CD14-positive monocyte (primary cell): Measurements from ENCODE around the gene UST. TPM values are rescaled to one million over a fixed set of nuclear protein-coding genes. Genes with fewer than 3 reads are reported as not detected.

Source experiments
- DNase-seq, 3 donors: peaks; one replicate each; pipeline ENCODE4 v3.0.0-alpha.2; 2011 to 2022
- H2AFZ ChIP-seq: 2 replicates; pipeline ENCODE4 v1.6.0; 2012; ENCODE audit warnings: mild to moderate bottlenecking, low read depth, low read length, inconsistent platforms; ENCODE audit not compliant: insufficient read depth, poor library complexity, severe bottlenecking
- H3K27ac ChIP-seq, 2 donors: 1 replicate in 1 of 2; 2 replicates in 1 of 2; pipeline ENCODE4 v1.5.1; 2012 to 2013; ENCODE audit warnings: low read length in 2 of 2, control low read depth in 1 of 2, inconsistent platforms in 1 of 2, low read depth in 1 of 2, mild to moderate bottlenecking in 1 of 2
- H3K27me3 ChIP-seq, 2 donors: one replicate each; pipeline versions ENCODE4 v1.6.0 to v1.6.1; 2011 to 2013; ENCODE audit warnings: low read length in 2 of 2; ENCODE audit not compliant: control insufficient read depth in 2 of 2, insufficient read depth in 2 of 2
- H3K36me3 ChIP-seq, 2 donors: replicated peaks in 1 of 2; 1 replicate in 1 of 2; 2 replicates in 1 of 2; pipeline versions ENCODE4 v1.5.1 to v1.6.1; 2012 to 2013; ENCODE audit warnings: low read length in 2 of 2, control low read depth in 1 of 2, inconsistent platforms in 1 of 2, mild to moderate bottlenecking in 1 of 2; ENCODE audit not compliant: insufficient read depth in 2 of 2, control insufficient read depth in 1 of 2
- H3K4me1 ChIP-seq, 2 donors: 1 replicate in 1 of 2; 2 replicates in 1 of 2; pipeline versions ENCODE4 v1.5.1 to v1.6.1; 2012 to 2013; ENCODE audit warnings: low read length in 2 of 2, control low read depth in 1 of 2, inconsistent platforms in 1 of 2, mild to moderate bottlenecking in 1 of 2, moderate library complexity in 1 of 2; ENCODE audit not compliant: insufficient read depth in 2 of 2, control insufficient read depth in 1 of 2
- H3K4me2 ChIP-seq: replicated peaks from 2 replicates; pipeline ENCODE3; 2012; ENCODE audit warnings: low read length, moderate library complexity, mild to moderate bottlenecking; ENCODE audit not compliant: poor library complexity, severe bottlenecking; ENCODE audit errors: extremely low read depth
- H3K4me3 ChIP-seq, 3 experiments: fragments of 200-600 bp in 1 of 3; sonication (generic) in 1 of 3; replicated peaks in 1 of 3; 1 replicate in 2 of 3; 2 replicates in 1 of 3; pipeline ENCODE4 v1.5.1; 2011 to 2013; ENCODE audit warnings: low read length in 3 of 3, mild to moderate bottlenecking in 3 of 3, control low read depth in 2 of 3, low read depth in 2 of 3, inconsistent platforms in 1 of 3, moderate library complexity in 1 of 3
- H3K79me2 ChIP-seq: 2 replicates; pipeline ENCODE4 v1.6.0; 2012; ENCODE audit warnings: mild to moderate bottlenecking, control low read depth, inconsistent platforms, low read length, moderate library complexity; ENCODE audit not compliant: insufficient read depth
- H3K9ac ChIP-seq: 2 replicates; pipeline ENCODE4 v1.6.0; 2017; ENCODE audit warnings: low read length, mild to moderate bottlenecking; ENCODE audit not compliant: insufficient read depth, poor library complexity, severe bottlenecking
- H3K9me3 ChIP-seq, 2 donors: replicated peaks in 1 of 2; 1 replicate in 1 of 2; 2 replicates in 1 of 2; pipeline versions ENCODE4 v1.5.1 to v1.6.1; 2012 to 2013; ENCODE audit warnings: low read length in 2 of 2, control low read depth in 1 of 2; ENCODE audit not compliant: control insufficient read depth in 1 of 2, insufficient read depth in 1 of 2
- H4K20me1 ChIP-seq: 2 replicates; pipeline ENCODE4 v1.6.0; 2012; ENCODE audit warnings: mild to moderate bottlenecking, low read length, control low read depth, moderate library complexity; ENCODE audit not compliant: insufficient read depth
- H3K27ac Mint-ChIP-seq, 7 donors: one replicate each; pipeline ENCODE4 v1.8.0; 2020; ENCODE audit warnings: mild to moderate bottlenecking in 7 of 7, mixed read lengths in 7 of 7, moderate library complexity in 6 of 7, inconsistent platforms in 2 of 7
- H3K27me3 Mint-ChIP-seq, 3 donors: one replicate each; pipeline ENCODE4 v1.8.0; 2021 to 2022; ENCODE audit warnings: low read depth in 3 of 3, mild to moderate bottlenecking in 3 of 3, mixed read lengths in 3 of 3, moderate library complexity in 3 of 3, inconsistent platforms in 1 of 3
- H3K36me3 Mint-ChIP-seq, 2 donors: one replicate each; pipeline ENCODE4 v1.8.0; 2020; ENCODE audit warnings: mixed read lengths in 2 of 2, inconsistent platforms in 1 of 2, mild to moderate bottlenecking in 1 of 2
- H3K4me1 Mint-ChIP-seq: one replicate; pipeline ENCODE4 v1.8.0; 2020; ENCODE audit warnings: mild to moderate bottlenecking, mixed read lengths
- H3K4me3 Mint-ChIP-seq, 2 donors: one replicate each; pipeline ENCODE4 v1.8.0; 2020; ENCODE audit warnings: mild to moderate bottlenecking in 2 of 2, mixed read lengths in 2 of 2, moderate library complexity in 1 of 2
- H3K9me3 Mint-ChIP-seq, 7 donors: one replicate each; pipeline ENCODE4 v1.8.0; 2020 to 2022; ENCODE audit warnings: mixed read lengths in 7 of 7, mild to moderate bottlenecking in 6 of 7, moderate library complexity in 6 of 7, inconsistent platforms in 2 of 7
- WGBS: methylation state at CpG from one replicate; pipeline ENCODE4 v1.1.5; 2013; ENCODE audit warnings: missing lambda C conversion rate; ENCODE audit not compliant: insufficient coverage; 5-methylcytosine and 5-hydroxymethylcytosine counted together
- intact Hi-C, 2 donors: fragments of 100-400 bp; cut with micrococcal nuclease; formaldehyde crosslinking; loops; one replicate each; pipeline versions ENCODE4 v1.15.0 to v1.15.1; 2023
- polyA plus RNA-seq, 3 donors: library from polyadenylated mRNA; depleted of rRNA in 1 of 3; unstranded in 2 of 3; stranded (reverse) in 1 of 3; fragments of 300-500 nt in 2 of 3; fragments of >200 nt in 1 of 3; fragmentation: Illumina TruSeq in 2 of 3; gene quantifications; 1 replicate in 2 of 3; 2 replicates in 1 of 3; pipeline ENCODE4 v1.2.3, GENCODE V29; 2012 to 2021
- TF ChIP-seq, protein P1 (sequence below): fragments of 200-600 bp; IDR thresholded peaks from one replicate; pipeline ENCODE4 v1.8.0; 2022; ENCODE audit warnings: antibody characterized with exemption, mild to moderate bottlenecking

The UST gene
- polyA plus RNA-seq, 3 donors = 0.33 to 0.53 (median 0.48) TPM

GRCh38 chr6:148811459-148811858 is 64.6 kb downstream of the UST start:
- no peaks in the 10 kb centered on the region for H3K9me3 ChIP-seq
- no peak overlapping the region for H3K4me3 Mint-ChIP-seq
- peak overlapping the region in 1 of 7 donors; percentile 38 for H3K27ac Mint-ChIP-seq

GRCh38 chr6:148814082-148814790 is 67.4 kb downstream of the UST start:
- no peaks in the 10 kb centered on the region for H3K27me3 ChIP-seq
- no peak overlapping the region for H3K4me2 ChIP-seq
- Mint-ChIP-seq H3K4me1 (no peaks in the 10 kb centered on the region), H3K36me3 (no peaks in the 10 kb centered on the region), H3K9me3 (peaks cover 2 to 13% (median 4%) of the 10 kb centered on the region in 7 donors), H3K27me3 (peaks cover 2 to 7% (median 3%) of the 10 kb centered on the region in 3 donors), H3K4me3 (no peak overlapping the region), H3K27ac (no peak overlapping the region)
- no peak overlapping the region for H3K4me3 ChIP-seq
- intact Hi-C loops = no loop called here
- H3K36me3 ChIP-seq = no peaks in the 10 kb centered on the region
- no peaks in the 10 kb centered on the region for H4K20me1 ChIP-seq
- H3K79me2 ChIP-seq = no peaks in the 10 kb centered on the region
- WGBS = 93% methylated on average over 2 of the region's 5 CpGs
- TF ChIP-seq, protein P1, sequence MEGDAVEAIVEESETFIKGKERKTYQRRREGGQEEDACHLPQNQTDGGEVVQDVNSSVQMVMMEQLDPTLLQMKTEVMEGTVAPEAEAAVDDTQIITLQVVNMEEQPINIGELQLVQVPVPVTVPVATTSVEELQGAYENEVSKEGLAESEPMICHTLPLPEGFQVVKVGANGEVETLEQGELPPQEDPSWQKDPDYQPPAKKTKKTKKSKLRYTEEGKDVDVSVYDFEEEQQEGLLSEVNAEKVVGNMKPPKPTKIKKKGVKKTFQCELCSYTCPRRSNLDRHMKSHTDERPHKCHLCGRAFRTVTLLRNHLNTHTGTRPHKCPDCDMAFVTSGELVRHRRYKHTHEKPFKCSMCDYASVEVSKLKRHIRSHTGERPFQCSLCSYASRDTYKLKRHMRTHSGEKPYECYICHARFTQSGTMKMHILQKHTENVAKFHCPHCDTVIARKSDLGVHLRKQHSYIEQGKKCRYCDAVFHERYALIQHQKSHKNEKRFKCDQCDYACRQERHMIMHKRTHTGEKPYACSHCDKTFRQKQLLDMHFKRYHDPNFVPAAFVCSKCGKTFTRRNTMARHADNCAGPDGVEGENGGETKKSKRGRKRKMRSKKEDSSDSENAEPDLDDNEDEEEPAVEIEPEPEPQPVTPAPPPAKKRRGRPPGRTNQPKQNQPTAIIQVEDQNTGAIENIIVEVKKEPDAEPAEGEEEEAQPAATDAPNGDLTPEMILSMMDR = no peak
- no peaks in the 10 kb centered on the region for H3K4me1 ChIP-seq
- H2AFZ ChIP-seq = no peak overlapping the region
- no peak for DNase-seq
- no peak overlapping the region for H3K27ac ChIP-seq
- no peak overlapping the region for H3K9ac ChIP-seq
- H3K9me3 ChIP-seq = no peaks in the 10 kb centered on the region

More at GRCh38 chr6:148811459-148811858, 64.6 kb downstream of the UST start:
- no peak for DNase-seq
- Histone ChIP-seq H3K4me2 (no peak overlapping the region), H2AFZ (no peak overlapping the region), H3K79me2 (no peaks in the 10 kb centered on the region), H4K20me1 (no peaks in the 10 kb centered on the region), H3K4me3 (no peak overlapping the region), H3K4me1 (no peaks in the 10 kb centered on the region), H3K27me3 (no peaks in the 10 kb centered on the region), H3K9ac (no peak overlapping the region), H3K27ac (no peak overlapping the region), H3K36me3 (no peaks in the 10 kb centered on the region)
- intact Hi-C loops = no loop called here
- Mint-ChIP-seq H3K9me3 (peaks cover 2 to 20% (median 5%) of the 10 kb centered on the region in 7 donors), H3K27me3 (peaks cover 2 to 8% (median 6%) of the 10 kb centered on the region in 3 donors), H3K4me1 (no peaks in the 10 kb centered on the region), H3K36me3 (no peaks in the 10 kb centered on the region)
- TF ChIP-seq, protein P1 = no peak
- WGBS = 100% methylated on average over 1 of the region's 5 CpGs
